HCT116 (cell line): ENCODE results near the gene CLEC4F. TPM values are rescaled to one million over a fixed set of nuclear protein-coding genes. Genes with fewer than 3 reads are reported as not detected.

Experiments
- ATAC-seq: fragments of 200-7000 bp; cut with Tn5 transposase; 2 replicates; pipeline ENCODE4 v1.9.1; 2020; ENCODE audit warnings: mild to moderate bottlenecking, moderate library complexity
- BruUV-seq: library from RNA; stranded (reverse); fragments of 400-500 nt; replicated peaks from 2 replicates; lab custom pipeline; 2021; lab: Mats Ljungman, UMichigan
- CTCF ChIA-PET: fragments of 300-600 bp; sonication (Branson Sonifier 250); formaldehyde crosslinking; loops from one replicate; lab custom pipeline; 2021; ENCODE audit warnings: antibody characterized with exemption; lab: Charles Lee
- POLR2A ChIA-PET: fragments of 300-600, 350-600 bp; sonication (Branson Sonifier 250); formaldehyde crosslinking; loops from one replicate; lab custom pipeline; 2021; ENCODE audit warnings: antibody characterized with exemption; lab: Charles Lee
- RAD21 ChIA-PET, 2 experiments: fragments of 300-600 bp; sonication (Branson Sonifier 250); formaldehyde crosslinking; loops; one replicate each; lab custom pipeline; 2023; ENCODE audit warnings: low total read pairs in 2 of 2; ENCODE audit not compliant: uncharacterized antibody in 2 of 2, unreplicated experiment in 2 of 2, low non-redundant PET in 1 of 2; lab: Charles Lee
- DNase-seq: peaks from one replicate; pipeline ENCODE4 v3.0.0-alpha.2; 2010; ENCODE audit warnings: low read depth, low spot score
- H2AFZ ChIP-seq: fragments of 200-600 bp; shearing (Covaris generic), sonication (generic); 2 replicates; pipeline ENCODE4 v1.6.1; 2017; ENCODE audit warnings: low read depth, mixed run types, mixed read lengths, antibody characterized with exemption, low read length; ENCODE audit not compliant: poor library complexity, severe bottlenecking
- H3K27ac ChIP-seq: 2 replicates; pipeline ENCODE4 v1.5.1; 2012; ENCODE audit warnings: low read depth, low read length
- H3K27me3 ChIP-seq: fragments of 200-600 bp; sonication (generic); 2 replicates; pipeline ENCODE4 v1.6.1; 2016; ENCODE audit warnings: mixed run types, low read length, mixed read lengths; ENCODE audit not compliant: insufficient read depth
- H3K36me3 ChIP-seq, 2 experiments: fragments of 200-500 bp in 1 of 2; fragments of 200-600 bp in 1 of 2; sonication (Bioruptor generic) in 1 of 2; sonication (generic) in 1 of 2; 2 replicates each; pipeline versions ENCODE4 v1.5.1 to v1.6.1; 2014 to 2016; ENCODE audit warnings: low read length in 2 of 2, inconsistent platforms in 1 of 2, mixed read lengths in 1 of 2, mixed run types in 1 of 2; ENCODE audit not compliant: insufficient read depth in 2 of 2, control insufficient read depth in 1 of 2
- H3K4me1 ChIP-seq, 2 experiments: fragments of 200-600 bp in 1 of 2; sonication (generic) in 1 of 2; 2 replicates each; pipeline versions ENCODE4 v1.5.1 to v1.6.1; 2012 to 2017; ENCODE audit warnings: low read length in 2 of 2, inconsistent platforms in 1 of 2, mild to moderate bottlenecking in 1 of 2, mixed read lengths in 1 of 2, mixed run types in 1 of 2, moderate library complexity in 1 of 2; ENCODE audit not compliant: insufficient read depth in 2 of 2, control insufficient read depth in 1 of 2
- H3K4me2 ChIP-seq: fragments of 200-600 bp; sonication (generic); 2 replicates; pipeline ENCODE4 v1.6.1; 2017; ENCODE audit warnings: mixed run types, low read length, mixed read lengths
- H3K4me3 ChIP-seq, 2 experiments: fragments of 200-600 bp in 1 of 2; sonication (generic) in 1 of 2; replicated peaks in 1 of 2; 2 replicates each; pipeline ENCODE4 v1.5.1; 2011 to 2016; ENCODE audit warnings: low read length in 2 of 2, control low read depth in 1 of 2, low read depth in 1 of 2, mild to moderate bottlenecking in 1 of 2, mixed read lengths in 1 of 2, mixed run types in 1 of 2
- H3K79me2 ChIP-seq: fragments of 200-600 bp; sonication (generic); 2 replicates; pipeline ENCODE4 v1.6.1; 2017; ENCODE audit warnings: mild to moderate bottlenecking, mixed run types, low read length, moderate library complexity, mixed read lengths; ENCODE audit not compliant: insufficient read depth
- H3K9ac ChIP-seq: fragments of 200-600 bp; sonication (generic); 2 replicates; pipeline ENCODE4 v1.6.1; 2016; ENCODE audit warnings: low read length, mixed read lengths
- H3K9me2 ChIP-seq: fragments of 200-600 bp; sonication (generic), shearing (Covaris generic); 2 replicates; pipeline ENCODE4 v1.6.1; 2017; ENCODE audit warnings: mixed run types, mild to moderate bottlenecking, moderate library complexity; ENCODE audit not compliant: insufficient read depth
- H3K9me3 ChIP-seq, 2 experiments: fragments of 200-500 bp in 1 of 2; fragments of 200-600 bp in 1 of 2; sonication (Bioruptor generic) in 1 of 2; sonication (generic) in 1 of 2; 2 replicates each; pipeline ENCODE4 v1.6.1; 2014 to 2017; ENCODE audit warnings: low read length in 2 of 2, mixed read lengths in 2 of 2, inconsistent platforms in 1 of 2, low read depth in 1 of 2, mild to moderate bottlenecking in 1 of 2, mixed run types in 1 of 2, moderate library complexity in 1 of 2; ENCODE audit not compliant: control insufficient read depth in 1 of 2, insufficient read depth in 1 of 2
- H4K20me1 ChIP-seq: fragments of 200-600 bp; sonication (generic), shearing (Covaris generic); 2 replicates; pipeline ENCODE4 v1.6.1; 2017; ENCODE audit warnings: mixed run types, mild to moderate bottlenecking, moderate library complexity; ENCODE audit not compliant: insufficient read depth
- CBX3 ChIP-seq: IDR thresholded peaks from 2 replicates; pipeline ENCODE4 v1.6.1; 2012; ENCODE audit warnings: low read depth
- CEBPB ChIP-seq: IDR thresholded peaks from 2 replicates; pipeline ENCODE4 v1.6.1; 2012; ENCODE audit warnings: low read depth
- CTCF ChIP-seq, 3 experiments: fragments of 200-600 bp in 1 of 3; sonication (generic) in 1 of 3; IDR thresholded peaks in 2 of 3; conservative IDR thresholded peaks in 1 of 3; 2 replicates each; pipeline ENCODE4 v1.5.1; 2012 to 2017; ENCODE audit warnings: low read depth in 2 of 3, low read length in 2 of 3, antibody characterized with exemption in 1 of 3, borderline replicate concordance in 1 of 3, control low read depth in 1 of 3, mild to moderate bottlenecking in 1 of 3, mixed read lengths in 1 of 3, mixed run types in 1 of 3, moderate library complexity in 1 of 3; ENCODE audit not compliant: insufficient read depth in 1 of 3
- EGR1 ChIP-seq: IDR thresholded peaks from 2 replicates; pipeline ENCODE4 v1.6.1; 2012; ENCODE audit warnings: low read depth
- ELF1 ChIP-seq: IDR thresholded peaks from 2 replicates; pipeline ENCODE4 v1.6.1; 2012; ENCODE audit warnings: low read depth, borderline replicate concordance
- EZH2 ChIP-seq: fragments of 200-600 bp; sonication (generic); IDR thresholded peaks from 2 replicates; pipeline ENCODE4 v1.6.1; 2017; ENCODE audit warnings: antibody characterized with exemption, mixed run types
- EZH2phosphoT487 ChIP-seq: fragments of 200-600 bp; IDR thresholded peaks from 2 replicates; pipeline ENCODE4 v1.6.1; 2018; ENCODE audit warnings: antibody characterized with exemption, borderline replicate concordance
- MAX ChIP-seq: IDR thresholded peaks from 2 replicates; pipeline ENCODE4 v1.6.1; 2012
- POLR2AphosphoS5 ChIP-seq: IDR thresholded peaks from 2 replicates; pipeline ENCODE4 v1.6.1; 2011; ENCODE audit warnings: mild to moderate bottlenecking, low read depth, low read length, moderate library complexity
- RAD21 ChIP-seq: IDR thresholded peaks from 2 replicates; pipeline ENCODE4 v1.6.1; 2012; ENCODE audit warnings: low read depth, mild to moderate bottlenecking
- SP1 ChIP-seq: IDR thresholded peaks from 2 replicates; pipeline ENCODE4 v1.6.1; 2012; ENCODE audit warnings: low read depth
- ZNF274 ChIP-seq: fragments of 200-500 bp; sonication (Bioruptor generic); IDR thresholded peaks from 2 replicates; pipeline ENCODE4 v1.6.1; 2014; ENCODE audit warnings: mild to moderate bottlenecking, low read depth, low read length, inconsistent platforms
- intact Hi-C: fragments of 100-400 bp; cut with micrococcal nuclease; formaldehyde crosslinking; loops from 2 replicates; pipeline ENCODE4 v1.10.0; 2022
- total RNA-seq: library from RNA; stranded (reverse); gene quantifications from one replicate; pipeline ENCODE4 v1.2.1, GENCODE V29; 2021; ENCODE audit not compliant: unreplicated experiment
- TF ChIP-seq, protein P1 (sequence below): IDR thresholded peaks from 2 replicates; pipeline ENCODE4 v1.6.1; 2011; ENCODE audit warnings: mild to moderate bottlenecking, low read length, moderate library complexity; ENCODE audit not compliant: insufficient replicate concordance; ENCODE audit errors: extremely low read depth
- TF ChIP-seq, protein P2 (sequence below): IDR thresholded peaks from 2 replicates; pipeline ENCODE4 v1.6.1; 2012

The CLEC4F gene
- total RNA-seq, 1 experiment from 2014 or later = not detected

GRCh38 chr2:70833246-70833645 lies 12.8 kb upstream of the CLEC4F start:
- DNase-seq (no peak), ATAC-seq (no peak)
- Histone ChIP-seq H3K27me3 (no peaks in the 10 kb centered on the region), H3K9me3 (no peaks in the 10 kb centered on the region), H3K79me2 (no peaks in the 10 kb centered on the region), H3K4me2 (no peak overlapping the region), H3K9me2 (no peaks in the 10 kb centered on the region), H3K9ac (no peak overlapping the region), H2AFZ (no peak overlapping the region), H3K36me3 (no peaks in the 10 kb centered on the region), H3K4me1 (no peaks in the 10 kb centered on the region), H4K20me1 (no peaks in the 10 kb centered on the region), H3K4me3 (no peak overlapping the region), H3K27ac (no peak overlapping the region)
- CTCF ChIA-PET = no interaction called here
- intact Hi-C loops = no loop called here
- BruUV-seq = no TSS peak
- no peak for TF ChIP-seq POLR2AphosphoS5
- TF ChIP-seq, protein P1, sequence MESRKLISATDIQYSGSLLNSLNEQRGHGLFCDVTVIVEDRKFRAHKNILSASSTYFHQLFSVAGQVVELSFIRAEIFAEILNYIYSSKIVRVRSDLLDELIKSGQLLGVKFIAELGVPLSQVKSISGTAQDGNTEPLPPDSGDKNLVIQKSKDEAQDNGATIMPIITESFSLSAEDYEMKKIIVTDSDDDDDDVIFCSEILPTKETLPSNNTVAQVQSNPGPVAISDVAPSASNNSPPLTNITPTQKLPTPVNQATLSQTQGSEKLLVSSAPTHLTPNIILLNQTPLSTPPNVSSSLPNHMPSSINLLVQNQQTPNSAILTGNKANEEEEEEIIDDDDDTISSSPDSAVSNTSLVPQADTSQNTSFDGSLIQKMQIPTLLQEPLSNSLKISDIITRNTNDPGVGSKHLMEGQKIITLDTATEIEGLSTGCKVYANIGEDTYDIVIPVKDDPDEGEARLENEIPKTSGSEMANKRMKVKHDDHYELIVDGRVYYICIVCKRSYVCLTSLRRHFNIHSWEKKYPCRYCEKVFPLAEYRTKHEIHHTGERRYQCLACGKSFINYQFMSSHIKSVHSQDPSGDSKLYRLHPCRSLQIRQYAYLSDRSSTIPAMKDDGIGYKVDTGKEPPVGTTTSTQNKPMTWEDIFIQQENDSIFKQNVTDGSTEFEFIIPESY = no peak
- no peak for TF ChIP-seq EGR1
- TF ChIP-seq SP1 = no peak
- TF ChIP-seq, protein P2, sequence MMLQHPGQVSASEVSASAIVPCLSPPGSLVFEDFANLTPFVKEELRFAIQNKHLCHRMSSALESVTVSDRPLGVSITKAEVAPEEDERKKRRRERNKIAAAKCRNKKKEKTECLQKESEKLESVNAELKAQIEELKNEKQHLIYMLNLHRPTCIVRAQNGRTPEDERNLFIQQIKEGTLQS = no peak
- no peak for TF ChIP-seq CEBPB
- TF ChIP-seq ZNF274 = no peak
- no peak for TF ChIP-seq CBX3
- no peak for TF ChIP-seq MAX
- TF ChIP-seq EZH2 = no peak
- no peak for TF ChIP-seq ELF1
- TF ChIP-seq CTCF (IDR thresholded peaks at IDR 0.05 in 2 of 3, conservative IDR thresholded peaks at IDR 0.05 in 1 of 3; ENCODE audit: borderline replicate concordance in 1 of 3, insufficient read depth in 1 of 3, low read depth in 2 of 3, low read length in 2 of 3) = no peak
- no peak for TF ChIP-seq EZH2phosphoT487
- no peak for TF ChIP-seq RAD21
- RAD21 ChIA-PET = no interaction called here
- POLR2A ChIA-PET = no interaction called here
